Ovary (tissue), 3 donors: ENCODE results near the gene CCDC40.

Experiments used
- EP300 ChIP-seq: sonication (generic); formaldehyde crosslinking; IDR thresholded peaks from one replicate; pipeline ENCODE4 v1.6.1; 2017; ENCODE audit warnings: antibody characterized with exemption
- POLR2A ChIP-seq: fragments of 450-650 bp; IDR thresholded peaks from one replicate; pipeline ENCODE4 v1.6.1; 2017; ENCODE audit warnings: antibody characterized with exemption, mild to moderate bottlenecking, moderate library complexity
- TF ChIP-seq, protein P1 (sequence below), 3 donors: fragments of 450-650 bp in 2 of 3; fragments of 200-600 bp in 1 of 3; IDR thresholded peaks; one replicate each; pipeline versions ENCODE4 v1.5.1 to v1.8.0; 2016 to 2022; ENCODE audit warnings: antibody characterized with exemption in 3 of 3, mild to moderate bottlenecking in 1 of 3
- donor health status: DM: no; HTN: no; CAD: no.

DNA sequence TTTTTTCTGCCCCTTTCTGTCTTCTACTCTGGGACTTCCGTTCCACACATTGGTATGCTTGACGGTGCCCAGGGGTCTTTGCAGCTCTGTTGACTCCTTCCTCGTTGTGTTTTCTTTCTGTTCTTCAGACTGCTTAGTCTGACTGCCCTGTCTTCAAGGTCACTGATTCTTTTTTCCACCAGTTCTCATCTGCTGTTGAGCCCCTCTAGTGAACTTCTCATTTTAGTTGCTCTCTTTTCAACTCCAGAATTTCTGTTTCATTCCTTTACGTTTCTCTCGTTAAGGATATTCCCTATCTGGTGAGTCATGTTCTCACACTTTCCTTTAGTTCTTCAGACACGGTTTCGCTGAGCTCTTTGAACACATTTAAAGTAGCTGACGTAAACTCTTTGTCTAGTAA lies 78.7 kb downstream of the CCDC40 start:
- TF ChIP-seq, protein P1, sequence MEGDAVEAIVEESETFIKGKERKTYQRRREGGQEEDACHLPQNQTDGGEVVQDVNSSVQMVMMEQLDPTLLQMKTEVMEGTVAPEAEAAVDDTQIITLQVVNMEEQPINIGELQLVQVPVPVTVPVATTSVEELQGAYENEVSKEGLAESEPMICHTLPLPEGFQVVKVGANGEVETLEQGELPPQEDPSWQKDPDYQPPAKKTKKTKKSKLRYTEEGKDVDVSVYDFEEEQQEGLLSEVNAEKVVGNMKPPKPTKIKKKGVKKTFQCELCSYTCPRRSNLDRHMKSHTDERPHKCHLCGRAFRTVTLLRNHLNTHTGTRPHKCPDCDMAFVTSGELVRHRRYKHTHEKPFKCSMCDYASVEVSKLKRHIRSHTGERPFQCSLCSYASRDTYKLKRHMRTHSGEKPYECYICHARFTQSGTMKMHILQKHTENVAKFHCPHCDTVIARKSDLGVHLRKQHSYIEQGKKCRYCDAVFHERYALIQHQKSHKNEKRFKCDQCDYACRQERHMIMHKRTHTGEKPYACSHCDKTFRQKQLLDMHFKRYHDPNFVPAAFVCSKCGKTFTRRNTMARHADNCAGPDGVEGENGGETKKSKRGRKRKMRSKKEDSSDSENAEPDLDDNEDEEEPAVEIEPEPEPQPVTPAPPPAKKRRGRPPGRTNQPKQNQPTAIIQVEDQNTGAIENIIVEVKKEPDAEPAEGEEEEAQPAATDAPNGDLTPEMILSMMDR (IDR thresholded peaks at IDR 0.05), result no peak
- no peak for TF ChIP-seq POLR2A
- TF ChIP-seq EP300, result no peak
